ENCODE measurements around the gene LHCGR. TPM values are rescaled to one million over a fixed set of nuclear protein-coding genes. Genes with fewer than 3 reads are reported as not detected.

Gene LHCGR
- total RNA-seq, 2 experiments from 2014 or later = not detected

GRCh38 chr2:48673581-48673980 is 81.9 kb downstream of the LHCGR start:
- Mint-ChIP-seq H3K36me3 (no peaks in the 10 kb centered on the region), H3K9me3 (no peaks in the 10 kb centered on the region), H3K27me3 (peaks cover 6% of the 10 kb centered on the region), H3K27ac (no peak overlapping the region), H3K4me1 (no peaks in the 10 kb centered on the region), H3K4me3 (no peak overlapping the region)
- DNase-seq (no peak), ATAC-seq (ENCODE audit: low read depth) (no peak)
- POLR2A ChIA-PET = no interaction called here

DNA sequence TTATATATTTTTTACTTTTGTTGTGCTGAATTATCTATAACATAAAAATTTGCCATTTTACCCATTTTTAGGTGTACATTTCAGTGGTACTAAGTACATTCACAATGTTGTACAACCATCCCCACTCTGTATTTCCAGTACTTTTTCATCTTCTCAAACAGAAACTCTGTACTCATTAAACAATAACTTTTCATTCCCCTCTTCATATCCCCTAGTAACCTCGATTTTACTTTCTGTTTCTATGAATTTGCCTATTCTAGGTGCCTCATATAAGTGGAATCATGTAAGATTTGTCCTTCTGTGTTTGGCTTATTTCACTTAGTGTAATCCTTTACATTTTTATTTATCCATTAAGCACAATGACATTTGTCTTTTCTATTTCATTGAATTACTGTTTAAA is 86.5 kb downstream of the LHCGR start:
- H3K27ac Mint-ChIP-seq = no peak overlapping the region
- ATAC-seq (ENCODE audit: low read depth) (no peak), DNase-seq (no peak)
- peaks cover 5% of the 10 kb centered on the region for H3K27me3 Mint-ChIP-seq
- H3K4me3 Mint-ChIP-seq = no peak overlapping the region
- H3K36me3 Mint-ChIP-seq = no peaks in the 10 kb centered on the region
- POLR2A ChIA-PET = no interaction called here
- no peaks in the 10 kb centered on the region for H3K4me1 Mint-ChIP-seq
- H3K9me3 Mint-ChIP-seq = no peaks in the 10 kb centered on the region

GRCh38 chr2:48651158-48651790 is 104.2 kb downstream of the LHCGR start:
- Mint-ChIP-seq H3K4me3 (no peak overlapping the region), H3K4me1 (no peaks in the 10 kb centered on the region), H3K27ac (no peak overlapping the region), H3K36me3 (no peaks in the 10 kb centered on the region), H3K27me3 (peaks cover 9% of the 10 kb centered on the region), H3K9me3 (no peaks in the 10 kb centered on the region)
- ATAC-seq (ENCODE audit: low read depth) (no peak), DNase-seq (no peak)
- POLR2A ChIA-PET = no interaction called here

GRCh38 chr2:48638261-48638660 is 117.3 kb downstream of the LHCGR start:
- POLR2A ChIA-PET = no interaction called here
- Mint-ChIP-seq H3K36me3 (no peaks in the 10 kb centered on the region), H3K27me3 (peaks cover 8% of the 10 kb centered on the region), H3K27ac (no peak overlapping the region), H3K4me1 (no peaks in the 10 kb centered on the region), H3K4me3 (no peak overlapping the region), H3K9me3 (peaks cover 3% of the 10 kb centered on the region)
- DNase-seq (no peak), ATAC-seq (ENCODE audit: low read depth) (no peak)

Other genes with a start within 250 kb of the LHCGR start
- gene STON1, start 225.6 kb downstream of the LHCGR start, total RNA-seq = 1 to 10 TPM; 2.4 to 2.7 TPM
- gene GTF2A1L, start 137.9 kb downstream of the LHCGR start, total RNA-seq = not detected

Measured in activated naive CD8-positive, alpha-beta T cell treated with anti-CD3 and anti-CD28 coated beads, Interleukin-2, amount 10 ng/mL, durations not matched to agents 7 days and 5 days (primary cell).